HG02642 (cell line): ENCODE results near the gene CHRD.
A peak's percentile ranks its signal among the peaks of the same experiment; 100 is the strongest.

ENCODE experiments used
- ATAC-seq: cut with Tn5 transposase; IDR thresholded peaks from one replicate; pipeline ENCODE4 v1.9.1; 2021; ENCODE audit warnings: mild to moderate bottlenecking; ENCODE audit not compliant: unreplicated experiment, poor library complexity

The CHRD gene

GRCh38 chr3:184346480-184347190 lies 33.2 kb upstream of the CHRD start:
- no peak for ATAC-seq

- ATAC-seq: no peak
Measured at GRCh38 chr3:184347321-184348056, 32.4 kb upstream of the CHRD start.

GRCh38 chr3:184348057-184348382 lies 31.8 kb upstream of the CHRD start:
- ATAC-seq: no peak

GRCh38 chr3:184349563-184350470 lies 30.0 kb upstream of the CHRD start:
- ATAC-seq: no peak

- no peak for ATAC-seq
Measured at GRCh38 chr3:184350618-184351017, 29.2 kb upstream of the CHRD start.

- ATAC-seq: no peak
Measured at GRCh38 chr3:184351511-184352148, 28.2 kb upstream of the CHRD start.

- ATAC-seq: no peak
Measured at GRCh38 chr3:184352149-184352785, 27.6 kb upstream of the CHRD start.

- ATAC-seq: no peak
Measured at GRCh38 chr3:184352897-184353545, 26.8 kb upstream of the CHRD start.

- no peak for ATAC-seq
Measured at GRCh38 chr3:184353546-184353941, 26.3 kb upstream of the CHRD start.

GRCh38 chr3:184354121-184354728 lies 25.6 kb upstream of the CHRD start:
- peak; percentile 49 for ATAC-seq

GRCh38 chr3:184354754-184355153 lies 25.1 kb upstream of the CHRD start:
- no peak for ATAC-seq

- no peak for ATAC-seq
Measured at GRCh38 chr3:184355261-184356040, 24.4 kb upstream of the CHRD start.

- ATAC-seq: no peak
Measured at GRCh38 chr3:184357248-184358123, 22.4 kb upstream of the CHRD start.

GRCh38 chr3:184358124-184358767 lies 21.6 kb upstream of the CHRD start:
- no peak for ATAC-seq

- ATAC-seq: no peak
Measured at GRCh38 chr3:184358921-184359350, 20.9 kb upstream of the CHRD start.

GRCh38 chr3:184359610-184360009 lies 20.2 kb upstream of the CHRD start:
- ATAC-seq: no peak
